ENCODE measurements around the gene LCA5.
"Not testable (repeated sequence)": the region's sequence is repeated elsewhere in the genome, so short reads cannot be mapped to it uniquely, and the experiment has no call there.

LCA5 gene

GRCh38 chr6:79536954-79537747 lies at the start of gene LCA5:
Gene LCA5, minus strand, starts transcription at chr6:79537430. Its CDS starts 18,536 bp downstream, at chr6:79518894.
- DNase-seq (ENCODE audit: low spot score): peak; percentile 94

- DNase-seq (ENCODE audit: low spot score): no peak
Measured at GRCh38 chr6:79586548-79586947, 49.3 kb upstream of the LCA5 start.

GRCh38 chr6:79584332-79584731 lies 47.1 kb upstream of the LCA5 start:
- DNase-seq (ENCODE audit: low spot score): no peak

GRCh38 chr6:79577926-79578325 lies 40.7 kb upstream of the LCA5 start:
- DNase-seq (ENCODE audit: low spot score): not testable (repeated sequence)

- no peak for DNase-seq (ENCODE audit: low spot score)
Measured at GRCh38 chr6:79574630-79575225, 37.5 kb upstream of the LCA5 start.

GRCh38 chr6:79574174-79574573 lies 36.9 kb upstream of the LCA5 start:
- no peak for DNase-seq (ENCODE audit: low spot score)

- DNase-seq (ENCODE audit: low spot score): no peak
Measured at GRCh38 chr6:79571030-79571367, 33.8 kb upstream of the LCA5 start.

- DNase-seq (ENCODE audit: low spot score): peak; percentile 39
Measured at GRCh38 chr6:79570129-79571029, 33.1 kb upstream of the LCA5 start.

GRCh38 chr6:79568996-79569395 lies 31.8 kb upstream of the LCA5 start:
- no peak for DNase-seq (ENCODE audit: low spot score)

- no peak for DNase-seq (ENCODE audit: low spot score)
Measured at GRCh38 chr6:79564636-79565035, 27.4 kb upstream of the LCA5 start.

- no peak for DNase-seq (ENCODE audit: low spot score)
Measured at GRCh38 chr6:79559706-79560105, 22.5 kb upstream of the LCA5 start.

GRCh38 chr6:79557673-79558467 lies 20.6 kb upstream of the LCA5 start:
- no peak for DNase-seq (ENCODE audit: low spot score)

- no peak for DNase-seq (ENCODE audit: low spot score)
Measured at GRCh38 chr6:79554305-79554704, 17.1 kb upstream of the LCA5 start.

GRCh38 chr6:79551401-79551800 lies 14.2 kb upstream of the LCA5 start:
- no peak for DNase-seq (ENCODE audit: low spot score)

- DNase-seq (ENCODE audit: low spot score): no peak
Measured at GRCh38 chr6:79548304-79548703, 11.1 kb upstream of the LCA5 start.

GRCh38 chr6:79546186-79546585 lies 9.0 kb upstream of the LCA5 start:
- no peak for DNase-seq (ENCODE audit: low spot score)

- peak; percentile 53 for DNase-seq (ENCODE audit: low spot score)
Measured at GRCh38 chr6:79544939-79545450, 7.8 kb upstream of the LCA5 start.

- DNase-seq (ENCODE audit: low spot score): peak; percentile 24
Measured at GRCh38 chr6:79544299-79544927, 7.2 kb upstream of the LCA5 start.

- no peak for DNase-seq (ENCODE audit: low spot score)
Measured at GRCh38 chr6:79543886-79544285, 6.7 kb upstream of the LCA5 start.

GRCh38 chr6:79543411-79543810 lies 6.2 kb upstream of the LCA5 start:
- no peak for DNase-seq (ENCODE audit: low spot score)
